Natural killer cell (primary cell): ENCODE measurements around the gene GLYR1. TPM values are rescaled to one million over a fixed set of nuclear protein-coding genes. Genes with fewer than 3 reads are reported as not detected.

Source experiments
- ATAC-seq, 3 donors: fragments of 150-1000 bp in 2 of 3; fragments of 200-7000 bp in 1 of 3; cut with Tn5 transposase; 1 replicate in 1 of 3; 2 replicates in 2 of 3; pipeline ENCODE4 v1.10.0; 2021; ENCODE audit warnings: mild to moderate bottlenecking in 2 of 3, moderate library complexity in 2 of 3
- DNase-seq, 2 donors: peaks; one replicate each; pipeline versions ENCODE4 v3.0.0 to v3.0.0-alpha.2; 2013 to 2021; ENCODE audit warnings: mixed read lengths in 1 of 2
- H3K27ac ChIP-seq: one replicate; pipeline ENCODE4 v1.5.1; 2013; ENCODE audit warnings: mild to moderate bottlenecking, low read length
- H3K27me3 ChIP-seq: one replicate; pipeline ENCODE4 v1.6.1; 2013; ENCODE audit warnings: low read length; ENCODE audit not compliant: control insufficient read depth, insufficient read depth
- H3K36me3 ChIP-seq: one replicate; pipeline ENCODE4 v1.6.1; 2013; ENCODE audit warnings: low read length; ENCODE audit not compliant: control insufficient read depth, insufficient read depth
- H3K4me1 ChIP-seq: one replicate; pipeline ENCODE4 v1.6.1; 2013; ENCODE audit warnings: low read length; ENCODE audit not compliant: control insufficient read depth, insufficient read depth
- H3K4me3 ChIP-seq: one replicate; pipeline ENCODE4 v1.5.1; 2013; ENCODE audit warnings: low read length
- H3K9me3 ChIP-seq: one replicate; pipeline ENCODE4 v1.6.1; 2013; ENCODE audit warnings: low read length; ENCODE audit not compliant: control insufficient read depth, insufficient read depth
- H3K27ac Mint-ChIP-seq, 2 donors: one replicate each; pipeline ENCODE4 v1.8.0; 2022; ENCODE audit warnings: mild to moderate bottlenecking in 2 of 2, mixed read lengths in 2 of 2, moderate library complexity in 1 of 2
- H3K27me3 Mint-ChIP-seq, 2 donors: one replicate each; pipeline ENCODE4 v1.8.0; 2022; ENCODE audit warnings: low read depth in 2 of 2, mixed read lengths in 2 of 2
- H3K36me3 Mint-ChIP-seq: one replicate; pipeline ENCODE4 v1.8.0; 2022; ENCODE audit warnings: mixed read lengths
- H3K4me1 Mint-ChIP-seq, 2 donors: one replicate each; pipeline ENCODE4 v1.8.0; 2022; ENCODE audit warnings: mixed read lengths in 2 of 2
- H3K4me3 Mint-ChIP-seq: one replicate; pipeline ENCODE4 v1.8.0; 2022; ENCODE audit warnings: mild to moderate bottlenecking, moderate library complexity, mixed read lengths
- H3K9me3 Mint-ChIP-seq, 2 donors: one replicate each; pipeline ENCODE4 v1.8.0; 2022; ENCODE audit warnings: mixed read lengths in 2 of 2
- CTCF ChIP-seq: fragments of 200-600 bp; IDR thresholded peaks from one replicate; pipeline ENCODE4 v1.8.0; 2022; ENCODE audit warnings: antibody characterized with exemption
- WGBS: methylation state at CpG from one replicate; pipeline ENCODE4 v1.1.7; 2013; ENCODE audit warnings: missing lambda C conversion rate; ENCODE audit not compliant: insufficient coverage; 5-methylcytosine and 5-hydroxymethylcytosine counted together
- intact Hi-C: fragments of 100-400 bp; cut with micrococcal nuclease; formaldehyde crosslinking; loops from one replicate; pipeline ENCODE4 v1.14.2; 2022
- total RNA-seq, 4 donors: library from RNA; stranded (reverse); fragments of 120-200 nt in 1 of 4; gene quantifications; one replicate each; pipeline versions ENCODE4 v1.2.3 to v1.2.4, GENCODE V29; 2013 to 2022

The GLYR1 gene
- total RNA-seq, 3 donors from 2014 or later (not counting 1 experiment from before 2014, with no cell fraction given) = 112 to 129 (median 125) TPM

- H3K27ac ChIP-seq = no peak overlapping the region
- H3K4me3 ChIP-seq = no peak overlapping the region
- 97% methylated on average over 14 of the region's 14 CpGs for WGBS
- no peak overlapping the region for H3K27ac Mint-ChIP-seq
- H3K27me3 ChIP-seq = no peaks in the 10 kb centered on the region
- H3K4me3 Mint-ChIP-seq = no peak overlapping the region
- peaks cover 0 to 5% of the 10 kb centered on the region in 2 donors for H3K4me1 Mint-ChIP-seq
- H3K36me3 ChIP-seq = peaks cover 80% of the 10 kb centered on the region
- DNase-seq = no peak
- H3K9me3 Mint-ChIP-seq = no peaks in the 10 kb centered on the region
- ATAC-seq = no peak
- no peaks in the 10 kb centered on the region for H3K27me3 Mint-ChIP-seq
- TF ChIP-seq CTCF = no peak
- no peaks in the 10 kb centered on the region for H3K9me3 ChIP-seq
- peaks cover 14% of the 10 kb centered on the region for H3K36me3 Mint-ChIP-seq
- H3K4me1 ChIP-seq = no peaks in the 10 kb centered on the region
- intact Hi-C loops = no loop called here
Observed at GRCh38 chr16:4877380-4877685, 30.2 kb upstream of the GLYR1 start.

- Mint-ChIP-seq H3K4me3 (no peak overlapping the region), H3K9me3 (no peaks in the 10 kb centered on the region), H3K27ac (no peak overlapping the region), H3K4me1 (peaks cover 0 to 7% of the 10 kb centered on the region in 2 donors), H3K27me3 (no peaks in the 10 kb centered on the region), H3K36me3 (peaks cover 14% of the 10 kb centered on the region)
- peaks cover 83% of the 10 kb centered on the region for H3K36me3 ChIP-seq
- no peaks in the 10 kb centered on the region for H3K9me3 ChIP-seq
- no peaks in the 10 kb centered on the region for H3K4me1 ChIP-seq
- no peak overlapping the region for H3K4me3 ChIP-seq
- no peak for TF ChIP-seq CTCF
- no peaks in the 10 kb centered on the region for H3K27me3 ChIP-seq
- no peak for DNase-seq
- no peak overlapping the region for H3K27ac ChIP-seq
- intact Hi-C loops = no loop called here
- WGBS = 97% methylated on average over 11 of the region's 11 CpGs
- no peak for ATAC-seq
Observed at GRCh38 chr16:4876646-4877379, 29.7 kb upstream of the GLYR1 start.

DNA sequence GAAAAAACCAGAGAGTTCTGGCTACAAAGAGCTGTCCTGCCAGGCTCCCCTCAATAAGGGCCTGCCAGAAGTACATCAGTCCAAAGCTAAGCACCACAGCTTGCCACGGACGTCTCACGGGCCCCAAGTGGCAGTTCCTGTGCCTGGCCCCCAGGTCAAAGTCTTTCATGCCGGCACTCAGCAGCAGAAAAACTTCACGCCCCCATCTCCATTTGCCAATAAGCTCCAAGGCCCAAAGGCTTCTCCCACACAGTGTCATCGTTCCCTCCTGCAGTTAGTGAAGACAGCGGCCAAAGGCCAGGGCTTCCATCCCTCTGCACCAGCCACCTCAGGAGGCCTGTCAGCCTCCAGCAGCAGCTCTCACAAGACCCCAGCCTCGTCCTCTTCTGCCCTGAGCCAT, 27.6 kb upstream of the GLYR1 start:
- 93% methylated on average over 8 of the region's 8 CpGs for WGBS
- no peak for TF ChIP-seq CTCF
- Mint-ChIP-seq H3K36me3 (peaks cover 18% of the 10 kb centered on the region), H3K4me3 (no peak overlapping the region), H3K27ac (peak overlapping the region; percentile 17 to 51), H3K4me1 (peaks cover 14 to 18% of the 10 kb centered on the region in 2 donors), H3K9me3 (no peaks in the 10 kb centered on the region), H3K27me3 (no peaks in the 10 kb centered on the region)
- Histone ChIP-seq H3K4me3 (no peak overlapping the region), H3K27ac (no peak overlapping the region), H3K36me3 (peaks cover 81% of the 10 kb centered on the region), H3K4me1 (no peaks in the 10 kb centered on the region), H3K27me3 (no peaks in the 10 kb centered on the region), H3K9me3 (no peaks in the 10 kb centered on the region)
- ATAC-seq (no peak), DNase-seq (no peak)
- intact Hi-C loops = no loop called here

DNA sequence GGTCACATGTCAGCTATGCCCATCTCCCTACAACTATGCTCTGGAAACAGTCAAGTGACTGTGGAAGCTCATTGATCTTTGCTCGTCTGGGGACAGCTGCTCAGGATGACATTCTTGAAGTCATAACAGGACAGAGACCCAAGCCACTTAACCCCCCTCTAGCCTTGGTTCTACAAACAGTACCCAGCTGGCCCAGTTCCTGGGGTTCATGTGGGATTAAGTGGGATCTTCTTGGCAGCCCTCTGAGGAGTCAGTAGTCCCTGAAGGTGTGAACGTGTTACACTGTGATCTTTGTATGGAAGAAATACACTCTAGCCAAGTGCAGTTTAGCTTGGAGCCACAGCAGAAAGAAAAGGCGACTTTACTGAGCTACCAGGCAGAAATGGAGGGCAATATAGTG, 26.0 kb upstream of the GLYR1 start:
- 93% methylated on average over 3 of the region's 3 CpGs for WGBS
- Mint-ChIP-seq H3K27me3 (no peaks in the 10 kb centered on the region), H3K27ac (no peak overlapping the region), H3K4me1 (peaks cover 27 to 33% of the 10 kb centered on the region in 2 donors), H3K4me3 (no peak overlapping the region), H3K9me3 (no peaks in the 10 kb centered on the region), H3K36me3 (peaks cover 16% of the 10 kb centered on the region)
- Histone ChIP-seq H3K4me3 (no peak overlapping the region), H3K9me3 (no peaks in the 10 kb centered on the region), H3K36me3 (peaks cover 83% of the 10 kb centered on the region), H3K27ac (no peak overlapping the region), H3K27me3 (no peaks in the 10 kb centered on the region), H3K4me1 (no peaks in the 10 kb centered on the region)
- no peak for TF ChIP-seq CTCF
- intact Hi-C loops = no loop called here
- ATAC-seq (no peak), DNase-seq (no peak)
